ENCODE results near the gene TNS3. TPM values are rescaled to one million over a fixed set of nuclear protein-coding genes. Genes with fewer than 3 reads are reported as not detected.

The TNS3 gene
- total RNA-seq, 1 experiment from 2014 or later: 9.5 TPM

DNA sequence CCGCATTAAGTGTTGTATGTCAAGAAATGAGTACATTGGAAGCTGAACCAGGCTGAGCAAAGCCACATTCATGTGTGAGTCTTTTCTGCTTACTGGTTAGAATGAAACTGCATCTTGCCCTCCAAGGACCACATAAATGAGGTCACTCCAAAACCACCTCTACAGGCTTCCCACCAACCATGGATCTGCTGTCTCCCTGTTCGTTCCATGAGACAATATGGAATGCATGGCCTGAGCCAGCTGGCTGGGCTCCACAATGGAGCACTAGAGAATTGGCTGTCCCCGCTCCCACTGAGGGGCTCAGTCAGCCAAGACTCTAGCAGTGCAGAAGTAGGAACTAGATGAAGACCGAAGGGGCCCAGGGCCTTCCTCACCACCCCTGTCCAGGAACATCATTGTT lies 120.8 kb downstream of the TNS3 start:
- Histone ChIP-seq H3K27ac (ENCODE audit: insufficient read length, low read depth, low read length) (no peak overlapping the region), H2BK120ac (ENCODE audit: low read depth, low read length, poor library complexity, severe bottlenecking) (no peak overlapping the region), H3K9me3 (ENCODE audit: control insufficient read depth, low read depth, low read length) (no peaks in the 10 kb centered on the region), H3K9ac (ENCODE audit: extremely low read depth, insufficient read length, low read length) (no peak overlapping the region), H2BK5ac (ENCODE audit: insufficient read length, low read length) (no peak overlapping the region), H3T11ph (ENCODE audit: low read length) (no peak overlapping the region), H3K4me2 (ENCODE audit: insufficient read depth, insufficient read length, low read length) (no peak overlapping the region), H2BK12ac (ENCODE audit: insufficient read length, low read depth, low read length) (no peak overlapping the region), H2BK15ac (ENCODE audit: low read depth, low read length) (no peak overlapping the region), H4K8ac (replicated peaks; ENCODE audit: insufficient read length, low read depth, low read length) (no peak overlapping the region), H2AFZ (ENCODE audit: low read length) (no peak overlapping the region), H3K23ac (ENCODE audit: insufficient read length, low read depth, low read length) (no peak overlapping the region), H4K5ac (ENCODE audit: insufficient read length, low read depth, low read length) (no peak overlapping the region), H3K56ac (ENCODE audit: insufficient read length, low read depth, low read length) (no peak overlapping the region), H4K91ac (ENCODE audit: insufficient read length, low read depth, low read length) (no peak overlapping the region), H3K18ac (ENCODE audit: insufficient read length, low read depth, low read length) (no peak overlapping the region), H3K27me3 (ENCODE audit: insufficient read depth, low read length) (no peaks in the 10 kb centered on the region), H3K79me1 (ENCODE audit: insufficient read depth, low read depth, low read length, poor library complexity, severe bottlenecking) (no peaks in the 10 kb centered on the region), H2BK20ac (ENCODE audit: low read depth, low read length, poor library complexity, severe bottlenecking) (no peak overlapping the region), H3K14ac (ENCODE audit: insufficient read depth, low read length) (no peak overlapping the region), H4K20me1 (ENCODE audit: control insufficient read depth, insufficient read depth, insufficient read length) (no peaks in the 10 kb centered on the region), H3K79me2 (ENCODE audit: insufficient read depth, low read length) (no peaks in the 10 kb centered on the region), H2AK5ac (ENCODE audit: insufficient read length, low read length) (no peak overlapping the region), H3K4me1 (ENCODE audit: insufficient read depth, low read length) (no peaks in the 10 kb centered on the region), H3K23me2 (ENCODE audit: insufficient read length, low read depth, low read length, poor library complexity, severe bottlenecking) (no peaks in the 10 kb centered on the region), H3K4ac (ENCODE audit: low read depth, low read length) (no peak overlapping the region)
- Mint-ChIP-seq H3K4me1 (peaks cover 0 to 8% of the 10 kb centered on the region in 2 experiments; a peak in 2 of 4 replicates), H3K27me3 (ENCODE audit: low read depth) (peaks cover 51% of the 10 kb centered on the region), H3K36me3 (ENCODE audit: insufficient read depth in 1 of 3, low read depth in 3 of 3) (no peaks in the 10 kb centered on the region), H3K27ac (no peak overlapping the region; a peak in 1 of 7 replicates), H3K4me3 (no peak overlapping the region), H3K9me3 (no peaks in the 10 kb centered on the region)
- DNase-seq: no peak
- WGBS (ENCODE audit: extremely low coverage, insufficient read length, low lambda C conversion rate): no CpG with 5 or more reads among the region's 4 CpGs
- TF ChIP-seq CTCF (conservative IDR thresholded peaks at IDR 0.05): no peak
